Kidney (tissue), 14 donors: ENCODE measurements around the gene KRTAP15-1. TPM values are rescaled to one million over a fixed set of nuclear protein-coding genes. Genes with fewer than 3 reads are reported as not detected.

Experiments used
- DNase-seq, 5 donors: peaks; one replicate each; pipeline ENCODE4 v3.0.0-alpha.2; 2013 to 2020
- FAIRE-seq: peaks from 2 replicates; lab custom pipeline; 2012; peaks lifted over from hg19 to GRCh38; lab: Jason Lieb, UNC
- H3K27ac ChIP-seq, 2 donors: one replicate each; pipeline ENCODE4 v1.7.0; 2013; ENCODE audit warnings: low read depth in 2 of 2, low read length in 2 of 2, inconsistent platforms in 1 of 2
- H3K27me3 ChIP-seq: one replicate; pipeline ENCODE4 v1.7.1; 2013; ENCODE audit warnings: low read length, inconsistent platforms; ENCODE audit not compliant: control insufficient read depth, insufficient read depth
- H3K36me3 ChIP-seq, 3 donors: one replicate each; pipeline versions ENCODE4 v1.7.0 to v1.7.1; 2013; ENCODE audit warnings: low read length in 3 of 3, control low read depth in 1 of 3, inconsistent platforms in 1 of 3; ENCODE audit not compliant: insufficient read depth in 3 of 3, control insufficient read depth in 2 of 3
- H3K4me1 ChIP-seq, 3 donors: one replicate each; pipeline versions ENCODE4 v1.7.0 to v1.7.1; 2013; ENCODE audit warnings: low read length in 3 of 3, inconsistent platforms in 1 of 3, low read depth in 1 of 3; ENCODE audit not compliant: control insufficient read depth in 2 of 3, insufficient read depth in 2 of 3
- H3K4me3 ChIP-seq, 3 donors: one replicate each; pipeline versions ENCODE4 v1.7.0 to v1.8.1; 2013; ENCODE audit warnings: low read length in 3 of 3, control low read depth in 1 of 3, inconsistent platforms in 1 of 3
- H3K9ac ChIP-seq, 3 donors: one replicate each; pipeline versions ENCODE4 v1.7.0 to v1.7.1; 2013; ENCODE audit warnings: low read length in 3 of 3, control low read depth in 1 of 3, inconsistent platforms in 1 of 3
- H3K9me3 ChIP-seq, 3 donors: one replicate each; pipeline versions ENCODE4 v1.7.0 to v1.7.1; 2013; ENCODE audit warnings: low read length in 3 of 3, control low read depth in 1 of 3, inconsistent platforms in 1 of 3; ENCODE audit not compliant: control insufficient read depth in 2 of 3, insufficient read depth in 1 of 3
- CTCF ChIP-seq: IDR thresholded peaks from 3 replicates; pipeline ENCODE4 v1.5.1; 2012; ENCODE audit warnings: mild to moderate bottlenecking, moderate library complexity, borderline replicate concordance; ENCODE audit not compliant: insufficient read depth; ENCODE audit errors: extremely low read depth
- intact Hi-C: fragments of 100-400 bp; cut with DNase I; formaldehyde crosslinking; loops from one replicate; pipeline ENCODE4 v1.11.1; 2022
- polyA plus RNA-seq: library from polyadenylated mRNA; stranded (reverse); fragments of 350-450 nt; fragmentation: Illumina TruSeq; extraction: RNeasy Lipid Tissue Mini Kit (QIAGEN cat#74804); gene quantifications from one replicate; pipeline ENCODE4 v1.2.3, GENCODE V29; 2014; ENCODE audit warnings: low read depth, low replicate concordance; ENCODE audit not compliant: insufficient read depth
- total RNA-seq: library from RNA; stranded (reverse); fragmentation: NEBNext Ultra II Directional; extraction: Animal tissue kit (Norgen Biotek cat#: 25700); gene quantifications from one replicate; pipeline ENCODE4 v1.2.1, GENCODE V29; 2021
- donor health status: control.
- donor health status: control.
- donor health status: control.
- donor health status: control.
- donor health status: control.
- donor health status: DM: yes; HTN: yes; CAD: no.
- donor health status: Normal renal cell carcinoma (clear cell type).

The KRTAP15-1 gene
- total and polyA plus RNA-seq, 2 donors from 2014 or later, result not detected

- Histone ChIP-seq H3K36me3 (no peaks in the 10 kb centered on the region), H3K9me3 (no peaks in the 10 kb centered on the region), H3K4me3 (no peak overlapping the region), H3K4me1 (no peaks in the 10 kb centered on the region), H3K9ac (no peak overlapping the region), H3K27me3 (no peaks in the 10 kb centered on the region), H3K27ac (no peak overlapping the region)
- intact Hi-C loops, result no loop called here
- DNase-seq (peak in 1 of 5 donors; percentile 6), FAIRE-seq (no peak)
- TF ChIP-seq CTCF, result no peak
These were observed 46.1 kb downstream of the KRTAP15-1 start for GRCh38 chr21:30486180-30486579.

GRCh38 chr21:30487336-30487735 lies 47.3 kb downstream of the KRTAP15-1 start, which contains the start of gene KRTAP19-2:
Gene KRTAP19-2 (minus strand): TSS chr21:30487436. CDS start chr21:30487348, 88 bp downstream.
- DNase-seq (no peak), FAIRE-seq (no peak)
- TF ChIP-seq CTCF, result no peak
- Histone ChIP-seq H3K4me3 (no peak within 1 kb of the TSS), H3K27ac (no peak within 1 kb of the TSS), H3K27me3 (no peaks in the 10 kb centered on the region), H3K9me3 (no peaks in the 10 kb centered on the region), H3K9ac (no peak within 1 kb of the TSS), H3K4me1 (no peaks in the 10 kb centered on the region), H3K36me3 (no peaks in the 10 kb centered on the region)
- intact Hi-C loops, result no loop called here

Other genes starting within 250 kb of the KRTAP15-1 start
- gene CLDN8, start 224.2 kb upstream of the KRTAP15-1 start, total RNA-seq, result 7.1 TPM
- gene CLDN8, start 224.2 kb upstream of the KRTAP15-1 start, polyA plus RNA-seq, result 86.8 TPM
- gene KRTAP24-1, start 157.3 kb upstream of the KRTAP15-1 start, total RNA-seq, result not detected
- not detected for gene KRTAP24-1, start 157.3 kb upstream of the KRTAP15-1 start, polyA plus RNA-seq
- not detected for gene KRTAP25-1, start 150.8 kb upstream of the KRTAP15-1 start, total RNA-seq
- gene KRTAP25-1, start 150.8 kb upstream of the KRTAP15-1 start, polyA plus RNA-seq, result not detected
- not detected for gene KRTAP26-1, start 120.0 kb upstream of the KRTAP15-1 start, total RNA-seq
- gene KRTAP26-1, start 120.0 kb upstream of the KRTAP15-1 start, polyA plus RNA-seq, result not detected
- gene KRTAP27-1, start 102.6 kb upstream of the KRTAP15-1 start, total RNA-seq, result not detected
- gene KRTAP27-1, start 102.6 kb upstream of the KRTAP15-1 start, polyA plus RNA-seq, result not detected
- gene KRTAP23-1, start 91.7 kb upstream of the KRTAP15-1 start, total RNA-seq, result not detected
- not detected for gene KRTAP23-1, start 91.7 kb upstream of the KRTAP15-1 start, polyA plus RNA-seq
- gene KRTAP13-2, start 68.0 kb upstream of the KRTAP15-1 start, total RNA-seq, result not detected
- not detected for gene KRTAP13-2, start 68.0 kb upstream of the KRTAP15-1 start, polyA plus RNA-seq
- not detected for gene KRTAP13-1, start 44.2 kb upstream of the KRTAP15-1 start, total RNA-seq
- gene KRTAP13-1, start 44.2 kb upstream of the KRTAP15-1 start, polyA plus RNA-seq, result not detected
- not detected for gene KRTAP13-3, start 14.3 kb upstream of the KRTAP15-1 start, total RNA-seq
- not detected for gene KRTAP13-3, start 14.3 kb upstream of the KRTAP15-1 start, polyA plus RNA-seq
- not detected for gene KRTAP13-4, start 10.1 kb upstream of the KRTAP15-1 start, total RNA-seq
- gene KRTAP13-4, start 10.1 kb upstream of the KRTAP15-1 start, polyA plus RNA-seq, result not detected
- gene KRTAP19-1, start 40.1 kb downstream of the KRTAP15-1 start, total RNA-seq, result not detected
- not detected for gene KRTAP19-1, start 40.1 kb downstream of the KRTAP15-1 start, polyA plus RNA-seq
- not detected for gene KRTAP19-2, start 47.2 kb downstream of the KRTAP15-1 start, total RNA-seq
- gene KRTAP19-2, start 47.2 kb downstream of the KRTAP15-1 start, polyA plus RNA-seq, result not detected
- gene KRTAP19-3, start 51.7 kb downstream of the KRTAP15-1 start, total RNA-seq, result not detected
- gene KRTAP19-3, start 51.7 kb downstream of the KRTAP15-1 start, polyA plus RNA-seq, result not detected
- not detected for gene KRTAP19-4, start 56.9 kb downstream of the KRTAP15-1 start, total RNA-seq
- gene KRTAP19-4, start 56.9 kb downstream of the KRTAP15-1 start, polyA plus RNA-seq, result not detected
- not detected for gene KRTAP19-5, start 61.9 kb downstream of the KRTAP15-1 start, total RNA-seq
- gene KRTAP19-5, start 61.9 kb downstream of the KRTAP15-1 start, polyA plus RNA-seq, result not detected
- not detected for gene KRTAP19-6, start 101.6 kb downstream of the KRTAP15-1 start, total RNA-seq
- not detected for gene KRTAP19-6, start 101.6 kb downstream of the KRTAP15-1 start, polyA plus RNA-seq
- not detected for gene KRTAP19-7, start 121.0 kb downstream of the KRTAP15-1 start, total RNA-seq
- not detected for gene KRTAP19-7, start 121.0 kb downstream of the KRTAP15-1 start, polyA plus RNA-seq
- gene KRTAP22-2, start 150.1 kb downstream of the KRTAP15-1 start, total RNA-seq, result not detected
- gene KRTAP22-2, start 150.1 kb downstream of the KRTAP15-1 start, polyA plus RNA-seq, result not detected
- gene KRTAP6-3, start 152.2 kb downstream of the KRTAP15-1 start, total RNA-seq, result not detected
- gene KRTAP6-3, start 152.2 kb downstream of the KRTAP15-1 start, polyA plus RNA-seq, result not detected
- gene KRTAP6-2, start 158.6 kb downstream of the KRTAP15-1 start, total RNA-seq, result not detected
- gene KRTAP6-2, start 158.6 kb downstream of the KRTAP15-1 start, polyA plus RNA-seq, result not detected
- not detected for gene KRTAP22-1, start 160.8 kb downstream of the KRTAP15-1 start, total RNA-seq
- not detected for gene KRTAP22-1, start 160.8 kb downstream of the KRTAP15-1 start, polyA plus RNA-seq
- gene KRTAP6-1, start 173.7 kb downstream of the KRTAP15-1 start, total RNA-seq, result not detected
- gene KRTAP6-1, start 173.7 kb downstream of the KRTAP15-1 start, polyA plus RNA-seq, result not detected
- gene KRTAP20-1, start 176.2 kb downstream of the KRTAP15-1 start, total RNA-seq, result not detected
- not detected for gene KRTAP20-1, start 176.2 kb downstream of the KRTAP15-1 start, polyA plus RNA-seq
- not detected for gene KRTAP20-4, start 180.4 kb downstream of the KRTAP15-1 start, total RNA-seq
- gene KRTAP20-4, start 180.4 kb downstream of the KRTAP15-1 start, polyA plus RNA-seq, result not detected
- gene KRTAP20-2, start 194.9 kb downstream of the KRTAP15-1 start, total RNA-seq, result not detected
- not detected for gene KRTAP20-2, start 194.9 kb downstream of the KRTAP15-1 start, polyA plus RNA-seq
- not detected for gene KRTAP20-3, start 202.6 kb downstream of the KRTAP15-1 start, total RNA-seq
- not detected for gene KRTAP20-3, start 202.6 kb downstream of the KRTAP15-1 start, polyA plus RNA-seq